ENCODE measurements around the gene SLC6A18. TPM values are rescaled to one million over a fixed set of nuclear protein-coding genes. Genes with fewer than 3 reads are reported as not detected.
"Not testable (repeated sequence)": the region's sequence is repeated elsewhere in the genome, so short reads cannot be mapped to it uniquely, and the experiment has no call there.

The SLC6A18 gene
- total and polyA plus RNA-seq, 9 of the 15 experiments (the other 6 are each of a cell fraction or from before 2014, with no cell fraction given) = not detected

GRCh38 chr5:1266791-1267190 lies 41.6 kb downstream of the SLC6A18 start (continued):
- no peak for TF ChIP-seq ZMIZ1 (IDR thresholded peaks at IDR 0.05; ENCODE audit: low read depth in 2 of 2, low read length in 2 of 2)
- no peak for TF ChIP-seq SREBF1 (IDR thresholded peaks at IDR 0.05; ENCODE audit: borderline replicate concordance, low read depth, low read length)
- TF ChIP-seq KLF1 (tag; IDR thresholded peaks at IDR 0.05) = no peak
- TF ChIP-seq ATF2 (CRISPR knock-in tag; IDR thresholded peaks at IDR 0.05) = no peak
- TF ChIP-seq EP400 (IDR thresholded peaks at IDR 0.05) = no peak

GRCh38 chr5:1267464-1267863 lies 42.3 kb downstream of the SLC6A18 start:
- POLR2A ChIA-PET, FAIRE-seq: not testable (repeated sequence)

More at GRCh38 chr5:1267464-1267863, 42.3 kb downstream of the SLC6A18 start:
- H3K4me2 ChIP-seq (ENCODE audit: insufficient read depth, low read length); intact Hi-C loops (cut with micrococcal nuclease); H3K9me1 ChIP-seq (ENCODE audit: control insufficient read depth, insufficient read depth, low read length); DNase-seq (ENCODE audit: extremely low read depth in 1 of 4, low spot score in 3 of 4); H3K9me3 ChIP-seq (replicated peaks; ENCODE audit: control insufficient read depth, insufficient read depth, low read depth, low read length); H3K27ac ChIP-seq (ENCODE audit: extremely low read depth, low read depth, low read length); ATAC-seq; H3K79me2 ChIP-seq (ENCODE audit: control insufficient read depth, insufficient read depth, low read length); in situ Hi-C loops (cut with MboI); H4K20me1 ChIP-seq (replicated peaks; ENCODE audit: control insufficient read depth, insufficient read depth, low read length); CTCF ChIA-PET (ENCODE audit: low intra/inter-chr PET ratio); H2AFZ ChIP-seq (ENCODE audit: low read depth, low read length); H3K4me3 ChIP-seq; BruUV-seq (replicated peaks); H3K36me3 ChIP-seq (ENCODE audit: control insufficient read depth, insufficient read depth, low read length); H3K9ac ChIP-seq (ENCODE audit: insufficient read depth in 1 of 2, low read depth in 2 of 2, low read length in 2 of 2): not testable (repeated sequence)
- WGBS (ENCODE audit: insufficient coverage, low coverage, missing lambda C conversion rate) = 25% methylated on average over 5 of the region's 5 CpGs
- peaks cover 0 to 20% of the 10 kb centered on the region in 2 experiments; a peak in 1 of 5 replicates for H3K4me1 ChIP-seq (replicated peaks in 1 of 2; ENCODE audit: control insufficient read depth in 2 of 2, insufficient read depth in 2 of 2, low read length in 2 of 2)
- H3K27me3 ChIP-seq (ENCODE audit: control insufficient read depth in 2 of 2, insufficient read depth in 2 of 2, low read length in 2 of 2) = peaks cover 11 to 71% of the 10 kb centered on the region in 2 experiments; a peak in 4 of 5 replicates

Measured in K562 (cell line).